HUES6 (cell line): ENCODE data around the gene PDXK.
A peak's percentile ranks its signal among the peaks of the same experiment; 100 is the strongest.

Source experiments
- H3K27ac ChIP-seq: 2 replicates; pipeline ENCODE4 v1.7.0; 2013; ENCODE audit warnings: low read depth, mild to moderate bottlenecking, low read length, inconsistent platforms
- H3K27me3 ChIP-seq: 2 replicates; pipeline ENCODE4 v1.6.1; 2013; ENCODE audit warnings: low read length; ENCODE audit not compliant: control insufficient read depth, insufficient read depth
- H3K36me3 ChIP-seq: 2 replicates; pipeline ENCODE4 v1.6.1; 2013; ENCODE audit warnings: low read length; ENCODE audit not compliant: control insufficient read depth, insufficient read depth
- H3K4me1 ChIP-seq: 2 replicates; pipeline ENCODE4 v1.6.1; 2013; ENCODE audit warnings: low read length; ENCODE audit not compliant: control insufficient read depth, insufficient read depth
- H3K4me3 ChIP-seq: 2 replicates; pipeline ENCODE4 v1.5.1; 2013; ENCODE audit warnings: low read depth, low read length
- H3K9ac ChIP-seq: one replicate; pipeline ENCODE4 v1.6.1; 2013; ENCODE audit warnings: mild to moderate bottlenecking, low read length
- H3K9me3 ChIP-seq: 2 replicates; pipeline ENCODE4 v1.6.1; 2013; ENCODE audit warnings: low read depth, low read length; ENCODE audit not compliant: control insufficient read depth, insufficient read depth

Gene PDXK

GRCh38 chr21:43792406-43792805 is 73.5 kb downstream of the PDXK start:
- no peaks in the 10 kb centered on the region for H3K9me3 ChIP-seq
- peaks cover 68% of the 10 kb centered on the region for H3K36me3 ChIP-seq
- H3K27me3 ChIP-seq: no peaks in the 10 kb centered on the region
- no peak overlapping the region for H3K27ac ChIP-seq
- peaks cover 4% of the 10 kb centered on the region; the same call in 1 of the 2 replicates for H3K4me1 ChIP-seq
- no peak overlapping the region for H3K4me3 ChIP-seq
- no peak overlapping the region for H3K9ac ChIP-seq

- Histone ChIP-seq H3K27me3 (no peaks in the 10 kb centered on the region), H3K36me3 (peaks cover 76% of the 10 kb centered on the region), H3K27ac (no peak overlapping the region), H3K9ac (no peak overlapping the region), H3K9me3 (no peaks in the 10 kb centered on the region), H3K4me1 (peaks cover 4% of the 10 kb centered on the region; the same call in 1 of the 2 replicates), H3K4me3 (no peak overlapping the region)
These were observed 74.3 kb downstream of the PDXK start for GRCh38 chr21:43793243-43793642.

- H3K36me3 ChIP-seq: peaks cover 86% of the 10 kb centered on the region
- no peak overlapping the region for H3K9ac ChIP-seq
- H3K27me3 ChIP-seq: no peaks in the 10 kb centered on the region
- H3K4me1 ChIP-seq: peaks cover 4% of the 10 kb centered on the region; the same call in 1 of the 2 replicates
- no peak overlapping the region for H3K27ac ChIP-seq
- H3K9me3 ChIP-seq: no peaks in the 10 kb centered on the region
- no peak overlapping the region for H3K4me3 ChIP-seq
These were observed 75.4 kb downstream of the PDXK start for GRCh38 chr21:43794311-43794710.

- Histone ChIP-seq H3K27me3 (no peaks in the 10 kb centered on the region), H3K9ac (no peak overlapping the region), H3K36me3 (peaks cover 91% of the 10 kb centered on the region), H3K4me1 (peaks cover 4% of the 10 kb centered on the region; the same call in 1 of the 2 replicates), H3K27ac (no peak overlapping the region), H3K9me3 (no peaks in the 10 kb centered on the region), H3K4me3 (no peak overlapping the region)
These were observed 75.9 kb downstream of the PDXK start for GRCh38 chr21:43794857-43795256.

- H3K27me3 ChIP-seq: no peaks in the 10 kb centered on the region
- H3K9me3 ChIP-seq: no peaks in the 10 kb centered on the region
- H3K27ac ChIP-seq: no peak overlapping the region
- no peak overlapping the region for H3K4me3 ChIP-seq
- H3K9ac ChIP-seq: no peak overlapping the region
- no peaks in the 10 kb centered on the region for H3K4me1 ChIP-seq
- peaks cover 97% of the 10 kb centered on the region for H3K36me3 ChIP-seq
These were observed 78.5 kb downstream of the PDXK start for GRCh38 chr21:43797415-43797814.

GRCh38 chr21:43797925-43798715 is 79.2 kb downstream of the PDXK start:
- Histone ChIP-seq H3K27me3 (no peaks in the 10 kb centered on the region), H3K27ac (no peak overlapping the region), H3K36me3 (peaks cover 97% of the 10 kb centered on the region), H3K4me1 (no peaks in the 10 kb centered on the region), H3K4me3 (no peak overlapping the region), H3K9me3 (no peaks in the 10 kb centered on the region), H3K9ac (peak overlapping the region; percentile 19)

- Histone ChIP-seq H3K4me1 (no peaks in the 10 kb centered on the region), H3K27me3 (no peaks in the 10 kb centered on the region), H3K4me3 (no peak overlapping the region), H3K9ac (no peak overlapping the region), H3K9me3 (no peaks in the 10 kb centered on the region), H3K36me3 (peaks cover 97% of the 10 kb centered on the region), H3K27ac (no peak overlapping the region)
These were observed 80.4 kb downstream of the PDXK start for GRCh38 chr21:43799301-43799840.

GRCh38 chr21:43800124-43800523 is 81.2 kb downstream of the PDXK start:
- H3K9me3 ChIP-seq: no peaks in the 10 kb centered on the region
- no peak overlapping the region for H3K9ac ChIP-seq
- no peak overlapping the region for H3K4me3 ChIP-seq
- peaks cover 92% of the 10 kb centered on the region for H3K36me3 ChIP-seq
- H3K27me3 ChIP-seq: no peaks in the 10 kb centered on the region
- no peak overlapping the region for H3K27ac ChIP-seq
- no peaks in the 10 kb centered on the region for H3K4me1 ChIP-seq

- no peak overlapping the region for H3K4me3 ChIP-seq
- H3K27ac ChIP-seq: no peak overlapping the region
- no peaks in the 10 kb centered on the region for H3K4me1 ChIP-seq
- no peaks in the 10 kb centered on the region for H3K9me3 ChIP-seq
- no peak overlapping the region for H3K9ac ChIP-seq
- no peaks in the 10 kb centered on the region for H3K27me3 ChIP-seq
- H3K36me3 ChIP-seq: peaks cover 90% of the 10 kb centered on the region
These were observed 81.6 kb downstream of the PDXK start for GRCh38 chr21:43800566-43800965.

- Histone ChIP-seq H3K9me3 (no peaks in the 10 kb centered on the region), H3K9ac (no peak overlapping the region), H3K27me3 (no peaks in the 10 kb centered on the region), H3K4me3 (no peak overlapping the region), H3K4me1 (no peaks in the 10 kb centered on the region), H3K27ac (no peak overlapping the region), H3K36me3 (peaks cover 90% of the 10 kb centered on the region)
These were observed 82.3 kb downstream of the PDXK start for GRCh38 chr21:43801006-43801783.
